ENCODE results near the gene CACNB4. TPM values are rescaled to one million over a fixed set of nuclear protein-coding genes. Genes with fewer than 3 reads are reported as not detected.

CACNB4 gene
- total RNA-seq, 2 experiments from 2014 or later = 0.14 to 0.20 TPM

GRCh38 chr2:151842830-151843690, 255.8 kb downstream of the CACNB4 start:
- no peaks in the 10 kb centered on the region for H3K4me1 ChIP-seq (ENCODE audit: insufficient read depth, low read length)
- H3K4me3 Mint-ChIP-seq = no peak overlapping the region
- no peak for TF ChIP-seq CTCF (IDR thresholded peaks at IDR 0.05)
- H3K4me1 Mint-ChIP-seq (ENCODE audit: low read depth) = no peaks in the 10 kb centered on the region
- no peaks in the 10 kb centered on the region for H3K9me3 Mint-ChIP-seq
- no peaks in the 10 kb centered on the region for H3K27me3 Mint-ChIP-seq
- CTCF ChIA-PET = interaction anchor here (0.7 to 0.8 kb wide), 2 partner anchors 8 to 223 kb away, joined by 3 to 4 read pairs; no protein-coding TSS in a partner anchor
- no peak overlapping the region for H3K27ac ChIP-seq (ENCODE audit: low read depth in 1 of 2, low read length in 2 of 2)
- H3K27me3 ChIP-seq (ENCODE audit: control insufficient read depth in 1 of 2, insufficient read depth in 2 of 2, low read length in 2 of 2) = no peaks in the 10 kb centered on the region
- POLR2A ChIA-PET = no interaction called here
- H3K36me3 ChIP-seq (ENCODE audit: insufficient read depth, low read length) = no peaks in the 10 kb centered on the region
- intact Hi-C loops (cut with DNase I, micrococcal nuclease) = no loop called here
- H3K36me3 Mint-ChIP-seq (ENCODE audit: low read depth) = no peaks in the 10 kb centered on the region
- DNase-seq (no peak), ATAC-seq (ENCODE audit: poor library complexity) (no peak)
- no peak overlapping the region for H3K27ac Mint-ChIP-seq
- H3K9me3 ChIP-seq (ENCODE audit: control insufficient read depth in 1 of 2, insufficient read depth in 1 of 2, low read length in 2 of 2) = no peaks in the 10 kb centered on the region
- no peak overlapping the region for H3K4me3 ChIP-seq (ENCODE audit: low read length)

GRCh38 chr2:151841047-151841424, 257.8 kb downstream of the CACNB4 start:
- Histone ChIP-seq H3K27me3 (ENCODE audit: control insufficient read depth in 1 of 2, insufficient read depth in 2 of 2, low read length in 2 of 2) (no peaks in the 10 kb centered on the region), H3K9me3 (ENCODE audit: control insufficient read depth in 1 of 2, insufficient read depth in 1 of 2, low read length in 2 of 2) (no peaks in the 10 kb centered on the region), H3K4me1 (ENCODE audit: insufficient read depth, low read length) (no peaks in the 10 kb centered on the region), H3K4me3 (ENCODE audit: low read length) (no peak overlapping the region), H3K36me3 (ENCODE audit: insufficient read depth, low read length) (no peaks in the 10 kb centered on the region), H3K27ac (ENCODE audit: low read depth in 1 of 2, low read length in 2 of 2) (no peak overlapping the region)
- no peak for TF ChIP-seq CTCF (IDR thresholded peaks at IDR 0.05)
- intact Hi-C loops (cut with DNase I, micrococcal nuclease) = no loop called here
- ChIA-PET POLR2A (interaction anchor here (0.6 to 1.1 kb wide), 2 partner anchors 13 to 863 kb away, joined by 3 to 5 read pairs; partner anchors contain the start of gene ARL5A), CTCF (no interaction called here)
- Mint-ChIP-seq H3K4me3 (no peak overlapping the region), H3K36me3 (ENCODE audit: low read depth) (no peaks in the 10 kb centered on the region), H3K27me3 (no peaks in the 10 kb centered on the region), H3K27ac (no peak overlapping the region), H3K9me3 (no peaks in the 10 kb centered on the region), H3K4me1 (ENCODE audit: low read depth) (no peaks in the 10 kb centered on the region)
- DNase-seq (no peak), ATAC-seq (ENCODE audit: poor library complexity) (no peak)

GRCh38 chr2:151840216-151841046, 258.4 kb downstream of the CACNB4 start:
- DNase-seq (peak in 3 of 14 experiments; percentile 8 to 33 (median 20)), ATAC-seq (ENCODE audit: poor library complexity) (no peak)
- no peaks in the 10 kb centered on the region for H3K4me1 Mint-ChIP-seq (ENCODE audit: low read depth)
- Histone ChIP-seq H3K36me3 (ENCODE audit: insufficient read depth, low read length) (no peaks in the 10 kb centered on the region), H3K9me3 (ENCODE audit: control insufficient read depth in 1 of 2, insufficient read depth in 1 of 2, low read length in 2 of 2) (no peaks in the 10 kb centered on the region), H3K4me1 (ENCODE audit: insufficient read depth, low read length) (no peaks in the 10 kb centered on the region), H3K27me3 (ENCODE audit: control insufficient read depth in 1 of 2, insufficient read depth in 2 of 2, low read length in 2 of 2) (no peaks in the 10 kb centered on the region), H3K4me3 (ENCODE audit: low read length) (no peak overlapping the region), H3K27ac (ENCODE audit: low read depth in 1 of 2, low read length in 2 of 2) (no peak overlapping the region)
- no peak overlapping the region for H3K4me3 Mint-ChIP-seq
- no peaks in the 10 kb centered on the region for H3K9me3 Mint-ChIP-seq
- H3K36me3 Mint-ChIP-seq (ENCODE audit: low read depth) = no peaks in the 10 kb centered on the region
- ChIA-PET POLR2A (interaction anchor here (0.6 to 1.1 kb wide), 2 partner anchors 12 to 863 kb away, joined by 3 to 5 read pairs; partner anchors contain the start of gene ARL5A), CTCF (no interaction called here)
- H3K27me3 Mint-ChIP-seq = no peaks in the 10 kb centered on the region
- no peak for TF ChIP-seq CTCF (IDR thresholded peaks at IDR 0.05)
- H3K27ac Mint-ChIP-seq = no peak overlapping the region
- intact Hi-C loops (cut with DNase I, micrococcal nuclease) = no loop called here

All from CD4-positive, alpha-beta T cell (primary cell).